ENCODE data around the gene PXDN. TPM values are rescaled to one million over a fixed set of nuclear protein-coding genes. Genes with fewer than 3 reads are reported as not detected.
"Not testable (repeated sequence)": the region's sequence is repeated elsewhere in the genome, so short reads cannot be mapped to it uniquely, and the experiment has no call there.

PXDN gene
- total RNA-seq, 1 donor from 2014 or later: 150 TPM

DNA sequence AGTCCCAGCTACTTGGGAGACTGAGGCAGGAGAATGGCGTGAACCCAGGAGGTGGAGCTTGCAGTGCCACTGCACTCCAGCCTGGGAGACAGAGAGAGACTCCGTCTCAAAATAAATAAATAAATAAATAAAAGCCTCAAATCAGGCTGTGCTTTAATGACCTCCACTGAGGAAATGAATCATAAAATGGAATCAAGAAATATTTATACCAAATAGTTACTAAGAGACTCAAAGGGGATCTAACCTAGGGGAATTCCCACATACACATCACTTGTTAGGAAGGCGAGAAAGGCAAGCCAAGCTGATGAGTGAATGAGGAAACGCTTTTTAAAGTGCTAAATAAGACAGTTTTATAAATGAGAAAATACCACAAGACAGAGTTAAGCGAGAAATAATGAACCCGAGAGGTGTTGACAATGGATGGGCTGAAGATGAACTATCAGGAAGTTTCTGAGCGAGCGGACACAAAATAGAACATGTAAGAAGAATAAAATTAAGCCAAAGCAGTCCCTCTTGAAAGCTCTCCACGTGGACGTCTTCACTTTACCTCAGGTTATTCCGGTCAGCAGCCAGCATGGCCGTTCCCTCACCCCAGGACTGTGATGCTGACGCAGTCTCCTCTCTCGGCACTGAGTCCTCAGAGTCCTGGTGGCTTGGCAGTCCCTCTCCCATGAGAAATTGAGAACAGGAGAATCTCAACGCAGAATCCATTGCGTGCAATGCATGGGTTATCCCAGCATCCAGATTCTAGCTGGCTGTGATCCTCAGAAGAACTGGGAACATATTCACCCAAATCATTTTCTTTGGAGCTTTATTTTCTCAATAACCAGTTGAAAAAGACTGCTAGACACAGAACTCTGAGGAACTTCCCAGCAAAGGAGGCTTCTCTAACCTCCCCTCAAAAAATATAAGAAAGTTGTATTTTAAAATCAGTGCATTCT, 22.3 kb downstream of the PXDN start:
- H3K9me3 Mint-ChIP-seq: no peaks in the 10 kb centered on the region
- no peak for DNase-seq (ENCODE audit: extremely low spot score, unreplicated experiment)
- H3K36me3 Mint-ChIP-seq: peaks cover 6% of the 10 kb centered on the region
- no peak overlapping the region for H3K27ac Mint-ChIP-seq
- H3K27me3 Mint-ChIP-seq: no peaks in the 10 kb centered on the region
- no peak overlapping the region for H3K4me3 Mint-ChIP-seq
- TF ChIP-seq, protein P1, sequence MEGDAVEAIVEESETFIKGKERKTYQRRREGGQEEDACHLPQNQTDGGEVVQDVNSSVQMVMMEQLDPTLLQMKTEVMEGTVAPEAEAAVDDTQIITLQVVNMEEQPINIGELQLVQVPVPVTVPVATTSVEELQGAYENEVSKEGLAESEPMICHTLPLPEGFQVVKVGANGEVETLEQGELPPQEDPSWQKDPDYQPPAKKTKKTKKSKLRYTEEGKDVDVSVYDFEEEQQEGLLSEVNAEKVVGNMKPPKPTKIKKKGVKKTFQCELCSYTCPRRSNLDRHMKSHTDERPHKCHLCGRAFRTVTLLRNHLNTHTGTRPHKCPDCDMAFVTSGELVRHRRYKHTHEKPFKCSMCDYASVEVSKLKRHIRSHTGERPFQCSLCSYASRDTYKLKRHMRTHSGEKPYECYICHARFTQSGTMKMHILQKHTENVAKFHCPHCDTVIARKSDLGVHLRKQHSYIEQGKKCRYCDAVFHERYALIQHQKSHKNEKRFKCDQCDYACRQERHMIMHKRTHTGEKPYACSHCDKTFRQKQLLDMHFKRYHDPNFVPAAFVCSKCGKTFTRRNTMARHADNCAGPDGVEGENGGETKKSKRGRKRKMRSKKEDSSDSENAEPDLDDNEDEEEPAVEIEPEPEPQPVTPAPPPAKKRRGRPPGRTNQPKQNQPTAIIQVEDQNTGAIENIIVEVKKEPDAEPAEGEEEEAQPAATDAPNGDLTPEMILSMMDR (conservative IDR thresholded peaks at IDR 0.05): no peak
- H3K4me1 Mint-ChIP-seq (ENCODE audit: unreplicated experiment): peaks cover 19% of the 10 kb centered on the region

GRCh38 chr2:1718339-1719220, 25.7 kb downstream of the PXDN start:
- Mint-ChIP-seq H3K27me3 (no peaks in the 10 kb centered on the region), H3K9me3 (no peaks in the 10 kb centered on the region), H3K4me3 (no peak overlapping the region), H3K4me1 (ENCODE audit: unreplicated experiment) (peaks cover 37% of the 10 kb centered on the region), H3K27ac (no peak overlapping the region), H3K36me3 (peaks cover 6% of the 10 kb centered on the region)
- DNase-seq (ENCODE audit: extremely low spot score, unreplicated experiment): no peak
- TF ChIP-seq, protein P1 (conservative IDR thresholded peaks at IDR 0.05): no peak

DNA sequence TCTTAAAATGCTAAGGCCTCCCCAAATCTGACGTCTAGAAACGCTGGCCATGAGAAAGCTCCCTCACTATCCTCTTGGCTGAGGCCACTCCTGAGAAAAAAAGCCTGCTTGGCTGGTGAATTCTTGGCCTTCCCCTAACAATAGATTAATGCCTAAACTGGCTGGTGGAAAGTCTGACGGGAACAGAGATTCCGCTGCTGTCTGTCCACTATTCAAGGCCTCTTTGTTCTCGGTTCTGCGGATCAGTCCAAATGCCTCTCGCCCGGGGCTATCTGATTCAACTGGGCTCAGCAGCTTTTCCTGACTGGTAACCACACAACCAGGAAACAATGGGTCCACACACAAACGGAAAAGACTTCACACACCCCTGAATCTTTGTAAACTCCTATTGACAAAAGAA, 27.2 kb downstream of the PXDN start:
- H3K9me3 Mint-ChIP-seq: no peaks in the 10 kb centered on the region
- H3K27me3 Mint-ChIP-seq: no peaks in the 10 kb centered on the region
- peaks cover 10% of the 10 kb centered on the region for H3K36me3 Mint-ChIP-seq
- no peak overlapping the region for H3K4me3 Mint-ChIP-seq
- no peak for DNase-seq (ENCODE audit: extremely low spot score, unreplicated experiment)
- peaks cover 41% of the 10 kb centered on the region for H3K4me1 Mint-ChIP-seq (ENCODE audit: unreplicated experiment)
- peak overlapping the region; percentile 56 for H3K27ac Mint-ChIP-seq
- TF ChIP-seq, protein P1 (conservative IDR thresholded peaks at IDR 0.05): no peak

GRCh38 chr2:1716441-1716840, 27.9 kb downstream of the PXDN start:
- peaks cover 48% of the 10 kb centered on the region for H3K4me1 Mint-ChIP-seq (ENCODE audit: unreplicated experiment)
- H3K27ac Mint-ChIP-seq: no peak overlapping the region

GRCh38 chr2:1716014-1716305, 28.4 kb downstream of the PXDN start:
- not testable (repeated sequence) for DNase-seq (ENCODE audit: extremely low spot score, unreplicated experiment); H3K27me3 Mint-ChIP-seq; H3K9me3 Mint-ChIP-seq; H3K27ac Mint-ChIP-seq; H3K4me3 Mint-ChIP-seq
- peaks cover 45% of the 10 kb centered on the region for H3K4me1 Mint-ChIP-seq (ENCODE audit: unreplicated experiment)
- peaks cover 13% of the 10 kb centered on the region for H3K36me3 Mint-ChIP-seq

More at GRCh38 chr2:1716441-1716840, 27.9 kb downstream of the PXDN start:
- TF ChIP-seq, protein P1 (conservative IDR thresholded peaks at IDR 0.05): no peak
- no peaks in the 10 kb centered on the region for H3K9me3 Mint-ChIP-seq
- no peak overlapping the region for H3K4me3 Mint-ChIP-seq
- no peak for DNase-seq (ENCODE audit: extremely low spot score, unreplicated experiment)
- H3K36me3 Mint-ChIP-seq: peaks cover 13% of the 10 kb centered on the region
- H3K27me3 Mint-ChIP-seq: no peaks in the 10 kb centered on the region

All from type B pancreatic cell (in vitro differentiated cells).